Activated CD8-positive, alpha-beta T cell treated with anti-CD3 and anti-CD28 coated beads for 36 hours (primary cell): Measurements from ENCODE around the gene LRMDA. TPM values are rescaled to one million over a fixed set of nuclear protein-coding genes. Genes with fewer than 3 reads are reported as not detected.

Source experiments
- ATAC-seq: fragments of 200-7000 bp; cut with Tn5 transposase; one replicate; pipeline ENCODE4 v1.10.0; 2021; ENCODE audit warnings: mild to moderate bottlenecking, moderate library complexity
- CTCF ChIA-PET: fragments of 350-600 bp; sonication (Branson Sonifier 250); formaldehyde crosslinking; loops from one replicate; lab custom pipeline; 2021; ENCODE audit warnings: antibody characterized with exemption; lab: Charles Lee
- POLR2A ChIA-PET: fragments of 350-600 bp; sonication (Branson Sonifier 250); formaldehyde crosslinking; loops from one replicate; lab custom pipeline; 2021; ENCODE audit warnings: antibody characterized with exemption; lab: Charles Lee
- DNase-seq: peaks from one replicate; pipeline ENCODE4 v3.0.0-alpha.2; 2020
- H3K27ac Mint-ChIP-seq: one replicate; pipeline ENCODE4 v1.8.0; 2021; ENCODE audit warnings: mild to moderate bottlenecking, mixed read lengths
- H3K27me3 Mint-ChIP-seq: one replicate; pipeline ENCODE4 v1.8.0; 2021; ENCODE audit warnings: mixed read lengths
- H3K36me3 Mint-ChIP-seq: one replicate; pipeline ENCODE4 v1.8.0; 2021; ENCODE audit warnings: low read depth, mixed read lengths
- H3K4me1 Mint-ChIP-seq: one replicate; pipeline ENCODE4 v1.8.0; 2021; ENCODE audit warnings: low read depth, mixed read lengths
- H3K4me3 Mint-ChIP-seq: one replicate; pipeline ENCODE4 v1.8.0; 2021; ENCODE audit warnings: mild to moderate bottlenecking, moderate library complexity, mixed read lengths
- H3K9me3 Mint-ChIP-seq: one replicate; pipeline ENCODE4 v1.8.0; 2021; ENCODE audit warnings: mixed read lengths
- intact Hi-C: fragments of 100-400 bp; cut with micrococcal nuclease; formaldehyde crosslinking; loops from one replicate; pipeline ENCODE4 v1.10.0; 2022
- total RNA-seq, 2 experiments: library from RNA; stranded (reverse); gene quantifications; one replicate each; pipeline ENCODE4 v1.2.3, GENCODE V29; 2021
- TF ChIP-seq, protein P1 (sequence below): fragments of 200-600 bp; IDR thresholded peaks from one replicate; pipeline ENCODE4 v1.8.0; 2022; ENCODE audit warnings: antibody characterized with exemption, mild to moderate bottlenecking

LRMDA gene
- total RNA-seq, 2 experiments from 2014 or later = not detected

DNA sequence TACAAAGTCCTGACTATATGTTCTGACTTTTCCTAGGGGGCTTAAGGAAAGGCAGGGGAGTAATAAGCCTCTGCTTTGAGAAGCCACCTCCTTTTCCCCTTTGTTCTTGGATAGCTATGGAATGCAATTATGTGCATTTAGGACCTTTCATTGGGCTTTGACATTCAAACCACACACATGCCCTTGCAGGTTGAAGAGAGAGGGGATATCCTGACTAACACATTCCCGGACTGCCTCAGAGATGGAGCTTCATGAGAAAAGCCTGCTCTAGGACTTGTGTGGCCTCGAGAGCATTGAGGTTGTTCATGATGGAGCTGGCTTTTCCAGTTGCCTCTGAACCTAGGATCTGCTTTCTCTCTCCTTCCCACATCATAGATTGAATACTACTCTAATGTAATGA, 694.5 kb downstream of the LRMDA start:
- Mint-ChIP-seq H3K4me1 (no peaks in the 10 kb centered on the region), H3K27me3 (no peaks in the 10 kb centered on the region), H3K4me3 (no peak overlapping the region), H3K9me3 (no peaks in the 10 kb centered on the region), H3K27ac (no peak overlapping the region), H3K36me3 (no peaks in the 10 kb centered on the region)
- intact Hi-C loops = no loop called here
- DNase-seq (no peak), ATAC-seq (no peak)
- CTCF ChIA-PET = no interaction called here
- TF ChIP-seq, protein P1, sequence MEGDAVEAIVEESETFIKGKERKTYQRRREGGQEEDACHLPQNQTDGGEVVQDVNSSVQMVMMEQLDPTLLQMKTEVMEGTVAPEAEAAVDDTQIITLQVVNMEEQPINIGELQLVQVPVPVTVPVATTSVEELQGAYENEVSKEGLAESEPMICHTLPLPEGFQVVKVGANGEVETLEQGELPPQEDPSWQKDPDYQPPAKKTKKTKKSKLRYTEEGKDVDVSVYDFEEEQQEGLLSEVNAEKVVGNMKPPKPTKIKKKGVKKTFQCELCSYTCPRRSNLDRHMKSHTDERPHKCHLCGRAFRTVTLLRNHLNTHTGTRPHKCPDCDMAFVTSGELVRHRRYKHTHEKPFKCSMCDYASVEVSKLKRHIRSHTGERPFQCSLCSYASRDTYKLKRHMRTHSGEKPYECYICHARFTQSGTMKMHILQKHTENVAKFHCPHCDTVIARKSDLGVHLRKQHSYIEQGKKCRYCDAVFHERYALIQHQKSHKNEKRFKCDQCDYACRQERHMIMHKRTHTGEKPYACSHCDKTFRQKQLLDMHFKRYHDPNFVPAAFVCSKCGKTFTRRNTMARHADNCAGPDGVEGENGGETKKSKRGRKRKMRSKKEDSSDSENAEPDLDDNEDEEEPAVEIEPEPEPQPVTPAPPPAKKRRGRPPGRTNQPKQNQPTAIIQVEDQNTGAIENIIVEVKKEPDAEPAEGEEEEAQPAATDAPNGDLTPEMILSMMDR = no peak
- POLR2A ChIA-PET = no interaction called here

- TF ChIP-seq, protein P1 = no peak
- H3K27ac Mint-ChIP-seq = no peak overlapping the region
- H3K36me3 Mint-ChIP-seq = no peaks in the 10 kb centered on the region
- intact Hi-C loops = no loop called here
- H3K27me3 Mint-ChIP-seq = no peaks in the 10 kb centered on the region
- POLR2A ChIA-PET = no interaction called here
- CTCF ChIA-PET = no interaction called here
- no peaks in the 10 kb centered on the region for H3K9me3 Mint-ChIP-seq
- ATAC-seq (no peak), DNase-seq (no peak)
- no peak overlapping the region for H3K4me3 Mint-ChIP-seq
- no peaks in the 10 kb centered on the region for H3K4me1 Mint-ChIP-seq
Observed at GRCh38 chr10:76126607-76127527, 695.4 kb downstream of the LRMDA start.

DNA sequence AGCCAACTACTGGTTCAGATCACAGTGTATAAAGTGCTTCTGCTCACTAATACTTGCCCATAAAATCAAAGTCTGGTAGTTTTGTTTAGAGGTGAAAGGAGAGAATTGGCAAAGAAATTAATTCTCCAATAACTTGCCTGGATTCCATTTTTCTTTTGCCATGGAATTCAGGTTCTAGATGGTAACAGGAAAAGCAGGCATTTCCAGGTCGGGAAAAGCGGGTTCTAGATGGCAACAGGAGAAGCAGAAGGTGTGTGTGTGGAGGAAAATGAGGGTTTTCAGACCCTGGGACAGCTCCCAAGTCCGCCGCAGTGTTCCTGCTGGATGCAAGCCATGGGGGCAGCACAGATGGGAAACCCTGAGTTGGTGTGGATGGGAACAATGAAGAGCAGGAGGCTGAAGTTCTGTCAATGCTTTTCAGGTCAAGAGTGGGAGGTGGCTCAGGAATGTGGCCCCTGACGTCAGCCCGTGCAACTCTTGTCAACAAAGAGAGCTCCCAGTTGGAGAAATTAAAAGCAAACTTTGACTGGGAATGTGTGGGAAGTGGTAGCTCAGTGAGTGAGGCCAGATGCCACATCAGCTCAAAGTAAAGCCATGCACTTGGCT, 696.7 kb downstream of the LRMDA start:
- no peak for ATAC-seq

DNA sequence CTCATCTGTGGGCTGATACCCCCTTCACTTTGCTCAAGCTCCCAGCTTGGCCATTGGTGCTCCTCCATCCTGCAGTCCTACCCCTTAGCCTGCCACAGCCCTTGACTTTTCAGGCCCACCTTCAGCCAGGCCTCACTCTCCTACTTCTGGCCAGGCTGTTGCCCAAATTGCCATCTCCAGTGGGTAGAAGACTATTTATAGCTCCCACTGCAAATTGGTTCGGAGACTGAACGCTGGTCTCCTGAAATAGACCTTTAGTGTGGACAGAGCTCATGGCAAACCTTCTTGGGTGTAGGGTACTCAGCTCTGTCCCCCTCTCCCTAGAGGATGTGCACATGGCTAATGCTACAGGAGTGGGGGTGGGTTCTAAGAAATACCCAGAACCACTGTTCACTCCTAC, 697.8 kb downstream of the LRMDA start:
- H3K27me3 Mint-ChIP-seq = no peaks in the 10 kb centered on the region
- CTCF ChIA-PET = no interaction called here
- intact Hi-C loops = no loop called here
- POLR2A ChIA-PET = no interaction called here
- DNase-seq (no peak), ATAC-seq (no peak)
- no peak overlapping the region for H3K27ac Mint-ChIP-seq
- TF ChIP-seq, protein P1 = no peak
- no peaks in the 10 kb centered on the region for H3K4me1 Mint-ChIP-seq
- no peaks in the 10 kb centered on the region for H3K36me3 Mint-ChIP-seq
- H3K9me3 Mint-ChIP-seq = no peaks in the 10 kb centered on the region
- H3K4me3 Mint-ChIP-seq = no peak overlapping the region

More for the DNA sequence above, 696.7 kb downstream of the LRMDA start:
- no peak overlapping the region for H3K27ac Mint-ChIP-seq
- no peaks in the 10 kb centered on the region for H3K36me3 Mint-ChIP-seq
- H3K9me3 Mint-ChIP-seq = no peaks in the 10 kb centered on the region
- TF ChIP-seq, protein P1 = no peak
- H3K4me1 Mint-ChIP-seq = no peaks in the 10 kb centered on the region
- H3K4me3 Mint-ChIP-seq = no peak overlapping the region
- DNase-seq = no peak
- intact Hi-C loops = no loop called here
- POLR2A ChIA-PET = no interaction called here
- no peaks in the 10 kb centered on the region for H3K27me3 Mint-ChIP-seq
- CTCF ChIA-PET = no interaction called here

GRCh38 chr10:76130892-76131291, 699.5 kb downstream of the LRMDA start:
- H3K4me3 Mint-ChIP-seq = no peak overlapping the region
- ATAC-seq (no peak), DNase-seq (no peak)
- H3K9me3 Mint-ChIP-seq = no peaks in the 10 kb centered on the region
- no peaks in the 10 kb centered on the region for H3K36me3 Mint-ChIP-seq
- intact Hi-C loops = no loop called here
- no peak overlapping the region for H3K27ac Mint-ChIP-seq
- TF ChIP-seq, protein P1 = no peak
- POLR2A ChIA-PET = no interaction called here
- no peaks in the 10 kb centered on the region for H3K4me1 Mint-ChIP-seq
- CTCF ChIA-PET = no interaction called here
- no peaks in the 10 kb centered on the region for H3K27me3 Mint-ChIP-seq
